ENCODE results near the gene ATRAID.

- TF ChIP-seq POLR2A (IDR thresholded peaks at IDR 0.05) = no peak
- TF ChIP-seq CTCF (IDR thresholded peaks at IDR 0.05) = no peak
- TF ChIP-seq POLR2AphosphoS5 (IDR thresholded peaks at IDR 0.05; ENCODE audit: insufficient read depth in 1 of 2, low read depth in 1 of 2) = no peak
Observed at GRCh38 chr2:27220091-27220490, 8.2 kb downstream of the ATRAID start.
